GM18505 (cell line): Measurements from ENCODE around the gene CPT1C.
A peak's percentile ranks its signal among the peaks of the same experiment; 100 is the strongest.

Experiments used
- ATAC-seq: cut with Tn5 transposase; IDR thresholded peaks from one replicate; pipeline ENCODE4 v1.9.1; 2021; ENCODE audit not compliant: unreplicated experiment
- POLR2A ChIP-seq: IDR thresholded peaks from 4 replicates; pipeline ENCODE4 v1.6.1; 2011; ENCODE audit warnings: borderline replicate concordance; ENCODE audit not compliant: insufficient read depth, insufficient read length; ENCODE audit errors: extremely low read depth

CPT1C gene

GRCh38 chr19:49690656-49691242 is at the start of gene CPT1C:
CPT1C (plus strand) TSS chr19:49691116; CDS start chr19:49692253, 1,137 bp downstream.
- no peak for TF ChIP-seq POLR2A
- ATAC-seq, result no peak

GRCh38 chr19:49641688-49642491 is 49.0 kb upstream of the CPT1C start, which contains the start of gene SCAF1:
SCAF1 (plus strand) TSS chr19:49642209; CDS start chr19:49645027, 2,818 bp downstream.
- ATAC-seq, result peak; percentile 69

GRCh38 chr19:49642492-49643035 is 48.4 kb upstream of the CPT1C start:
- no peak for TF ChIP-seq POLR2A

More at GRCh38 chr19:49641688-49642491, 49.0 kb upstream of the CPT1C start, which contains the start of gene SCAF1:
- peak; percentile 61 for TF ChIP-seq POLR2A

GRCh38 chr19:49643466-49643865 is 47.5 kb upstream of the CPT1C start:
- no peak for ATAC-seq
- TF ChIP-seq POLR2A, result no peak

More at GRCh38 chr19:49642492-49643035, 48.4 kb upstream of the CPT1C start:
- ATAC-seq, result no peak

GRCh38 chr19:49645592-49645991 is 45.3 kb upstream of the CPT1C start:
- no peak for ATAC-seq
- no peak for TF ChIP-seq POLR2A

- no peak for TF ChIP-seq POLR2A
- no peak for ATAC-seq
Observed at GRCh38 chr19:49645995-49646394, 44.9 kb upstream of the CPT1C start.

GRCh38 chr19:49646586-49646985 is 44.3 kb upstream of the CPT1C start:
- no peak for ATAC-seq
- no peak for TF ChIP-seq POLR2A

- no peak for ATAC-seq
- no peak for TF ChIP-seq POLR2A
Observed at GRCh38 chr19:49651029-49651819, 39.7 kb upstream of the CPT1C start.

GRCh38 chr19:49651820-49652550 is 38.9 kb upstream of the CPT1C start:
- ATAC-seq, result no peak
- TF ChIP-seq POLR2A, result no peak

- TF ChIP-seq POLR2A, result no peak
- no peak for ATAC-seq
Observed at GRCh38 chr19:49652551-49653465, 38.1 kb upstream of the CPT1C start.

- no peak for TF ChIP-seq POLR2A
- ATAC-seq, result no peak
Observed at GRCh38 chr19:49653466-49653806, 37.5 kb upstream of the CPT1C start.

- TF ChIP-seq POLR2A, result no peak
- no peak for ATAC-seq
Observed at GRCh38 chr19:49654581-49654980, 36.3 kb upstream of the CPT1C start.
